HG02798 (cell line): ENCODE measurements around the gene RNASET2.
A peak's percentile ranks its signal among the peaks of the same experiment; 100 is the strongest.
"Not testable (repeated sequence)": the region's sequence is repeated elsewhere in the genome, so short reads cannot be mapped to it uniquely, and the experiment has no call there.

Source experiments
- ATAC-seq: cut with Tn5 transposase; IDR thresholded peaks from one replicate; pipeline ENCODE4 v1.9.1; 2021; ENCODE audit warnings: mild to moderate bottlenecking; ENCODE audit not compliant: unreplicated experiment, poor library complexity

Gene RNASET2

GRCh38 chr6:166929542-166930189 lies 26.7 kb downstream of the RNASET2 start:
- no peak for ATAC-seq

- ATAC-seq, result no peak
Measured at GRCh38 chr6:166928644-166929541, 27.5 kb downstream of the RNASET2 start.

GRCh38 chr6:166927935-166928643 lies 28.3 kb downstream of the RNASET2 start:
- ATAC-seq, result no peak

- no peak for ATAC-seq
Measured at GRCh38 chr6:166927240-166927934, 29.0 kb downstream of the RNASET2 start.

GRCh38 chr6:166926748-166927147 lies 29.6 kb downstream of the RNASET2 start:
- ATAC-seq, result no peak

GRCh38 chr6:166925141-166925996 lies 31.0 kb downstream of the RNASET2 start:
- no peak for ATAC-seq

- no peak for ATAC-seq
Measured at GRCh38 chr6:166924531-166924930, 31.8 kb downstream of the RNASET2 start.

GRCh38 chr6:166922937-166923336 lies 33.4 kb downstream of the RNASET2 start:
- ATAC-seq, result no peak

GRCh38 chr6:166921570-166921969 lies 34.8 kb downstream of the RNASET2 start:
- ATAC-seq, result no peak

GRCh38 chr6:166916824-166917223 lies 39.5 kb downstream of the RNASET2 start:
- ATAC-seq, result no peak

- not testable (repeated sequence) for ATAC-seq
Measured at GRCh38 chr6:166915484-166915883, 40.9 kb downstream of the RNASET2 start.

- not testable (repeated sequence) for ATAC-seq
Measured at GRCh38 chr6:166914952-166915351, 41.4 kb downstream of the RNASET2 start.

- ATAC-seq, result no peak
Measured at GRCh38 chr6:166911248-166911677, 45.1 kb downstream of the RNASET2 start.

GRCh38 chr6:166910601-166911000 lies 45.7 kb downstream of the RNASET2 start:
- no peak for ATAC-seq

- no peak for ATAC-seq
Measured at GRCh38 chr6:166908811-166909210, 47.5 kb downstream of the RNASET2 start.

- no peak for ATAC-seq
Measured at GRCh38 chr6:166907871-166908806, 48.2 kb downstream of the RNASET2 start.

- ATAC-seq, result peak; percentile 84
Measured at GRCh38 chr6:166907373-166907841, 48.9 kb downstream of the RNASET2 start.

- ATAC-seq, result no peak
Measured at GRCh38 chr6:166906376-166907044, 49.8 kb downstream of the RNASET2 start.
